Activated naive CD8-positive, alpha-beta T cell treated with anti-CD3 and anti-CD28 coated beads, Interleukin-2, amount 10 ng/mL, durations not matched to agents 7 days and 5 days (primary cell): ENCODE results near the gene FAAP100. TPM values are rescaled to one million over a fixed set of nuclear protein-coding genes. Genes with fewer than 3 reads are reported as not detected.

Experiments used
- ATAC-seq: fragments of 150-1000 bp; cut with Tn5 transposase; one replicate; pipeline ENCODE4 v1.10.0; 2021; ENCODE audit warnings: low read depth, moderate library complexity
- POLR2A ChIA-PET: fragments of 350-600 bp; sonication (Branson Sonifier 250); formaldehyde crosslinking; loops from one replicate; lab custom pipeline; 2021; ENCODE audit warnings: antibody characterized with exemption; lab: Charles Lee
- DNase-seq: peaks from one replicate; pipeline ENCODE4 v3.0.0; 2021
- H3K27ac Mint-ChIP-seq: one replicate; pipeline ENCODE4 v1.8.0; 2022; ENCODE audit warnings: mild to moderate bottlenecking, mixed read lengths
- H3K27me3 Mint-ChIP-seq: one replicate; pipeline ENCODE4 v1.8.0; 2022; ENCODE audit warnings: mild to moderate bottlenecking, moderate library complexity, mixed read lengths
- H3K36me3 Mint-ChIP-seq: one replicate; pipeline ENCODE4 v1.8.0; 2021; ENCODE audit warnings: mild to moderate bottlenecking, mixed read lengths
- H3K4me1 Mint-ChIP-seq: one replicate; pipeline ENCODE4 v1.8.0; 2021; ENCODE audit warnings: mixed read lengths
- H3K4me3 Mint-ChIP-seq: one replicate; pipeline ENCODE4 v1.8.0; 2022; ENCODE audit warnings: mild to moderate bottlenecking, moderate library complexity, mixed read lengths
- H3K9me3 Mint-ChIP-seq: one replicate; pipeline ENCODE4 v1.8.0; 2021; ENCODE audit warnings: mixed read lengths
- total RNA-seq, 2 experiments: library from RNA; stranded (reverse); gene quantifications; one replicate each; pipeline ENCODE4 v1.2.3, GENCODE V29; 2021

FAAP100 gene
- total RNA-seq, 2 experiments from 2014 or later: 40.7 to 43.1 TPM

GRCh38 chr17:81493198-81494038, 58.7 kb downstream of the FAAP100 start:
- peaks cover 2% of the 10 kb centered on the region for H3K36me3 Mint-ChIP-seq
- no peak overlapping the region for H3K4me3 Mint-ChIP-seq
- no peaks in the 10 kb centered on the region for H3K9me3 Mint-ChIP-seq
- no peak overlapping the region for H3K27ac Mint-ChIP-seq
- peaks cover 6% of the 10 kb centered on the region for H3K4me1 Mint-ChIP-seq
- POLR2A ChIA-PET: no interaction called here
- no peak for ATAC-seq
- peaks cover 32% of the 10 kb centered on the region for H3K27me3 Mint-ChIP-seq
- DNase-seq: no peak

GRCh38 chr17:81492706-81493105, 59.4 kb downstream of the FAAP100 start:
- Mint-ChIP-seq H3K36me3 (peaks cover 2% of the 10 kb centered on the region), H3K9me3 (no peaks in the 10 kb centered on the region)
- POLR2A ChIA-PET: no interaction called here

GRCh38 chr17:81492202-81492601, 60.0 kb downstream of the FAAP100 start:
- H3K27me3 Mint-ChIP-seq: peaks cover 24% of the 10 kb centered on the region
- peaks cover 6% of the 10 kb centered on the region for H3K4me1 Mint-ChIP-seq
- H3K4me3 Mint-ChIP-seq: no peak overlapping the region
- POLR2A ChIA-PET: no interaction called here
- H3K27ac Mint-ChIP-seq: no peak overlapping the region
- peaks cover 2% of the 10 kb centered on the region for H3K36me3 Mint-ChIP-seq
- DNase-seq (no peak), ATAC-seq (no peak)
- no peaks in the 10 kb centered on the region for H3K9me3 Mint-ChIP-seq

More at GRCh38 chr17:81492706-81493105, 59.4 kb downstream of the FAAP100 start:
- Mint-ChIP-seq H3K4me1 (peaks cover 6% of the 10 kb centered on the region), H3K27ac (no peak overlapping the region), H3K27me3 (peaks cover 26% of the 10 kb centered on the region), H3K4me3 (no peak overlapping the region)
- ATAC-seq: no peak
- no peak for DNase-seq

- DNase-seq: no peak
- Mint-ChIP-seq H3K27ac (no peak overlapping the region), H3K4me3 (no peak overlapping the region), H3K4me1 (peaks cover 6% of the 10 kb centered on the region), H3K27me3 (peaks cover 20% of the 10 kb centered on the region), H3K36me3 (peaks cover 2% of the 10 kb centered on the region), H3K9me3 (no peaks in the 10 kb centered on the region)
- POLR2A ChIA-PET: no interaction called here
- ATAC-seq: no peak
These were observed 60.4 kb downstream of the FAAP100 start for GRCh38 chr17:81491761-81492160.

- no peak for ATAC-seq
- no peaks in the 10 kb centered on the region for H3K9me3 Mint-ChIP-seq
- POLR2A ChIA-PET: no interaction called here
- DNase-seq: no peak
- no peak overlapping the region for H3K27ac Mint-ChIP-seq
- H3K4me3 Mint-ChIP-seq: no peak overlapping the region
- H3K36me3 Mint-ChIP-seq: peaks cover 2% of the 10 kb centered on the region
- peaks cover 23% of the 10 kb centered on the region for H3K27me3 Mint-ChIP-seq
- H3K4me1 Mint-ChIP-seq: peaks cover 7% of the 10 kb centered on the region
These were observed 61.0 kb downstream of the FAAP100 start for GRCh38 chr17:81491181-81491581.

- POLR2A ChIA-PET: interaction anchor here (1.1 to 2.3 kb wide), 3 partner anchors 18 to 78 kb away, joined by 3 to 11 read pairs (median 8); no protein-coding TSS in a partner anchor
- Mint-ChIP-seq H3K4me1 (peaks cover 10% of the 10 kb centered on the region), H3K27me3 (peaks cover 28% of the 10 kb centered on the region), H3K27ac (no peak overlapping the region), H3K4me3 (no peak overlapping the region), H3K9me3 (no peaks in the 10 kb centered on the region), H3K36me3 (peaks cover 2% of the 10 kb centered on the region)
- DNase-seq (no peak), ATAC-seq (no peak)
These were observed 61.9 kb downstream of the FAAP100 start for GRCh38 chr17:81489998-81490992.

Other genes starting within 250 kb of the FAAP100 start
- 1 to 10 TPM in 1 of 2 experiments, under 1 TPM in 1; 0.86 to 1.0 TPM for gene BAHCC1, start 156.9 kb downstream of the FAAP100 start, total RNA-seq
- gene ACTG1, start 39.6 kb downstream of the FAAP100 start, total RNA-seq: 1,000 to 10,000 TPM; 2,936 to 3,174 TPM
- gene FSCN2, start 24.0 kb downstream of the FAAP100 start, total RNA-seq: 1 to 10 TPM in 1 of 2 experiments, under 1 TPM in 1; 0.94 to 1.7 TPM
- 100 to 1,000 TPM in 1 of 2 experiments, 10 to 100 TPM in 1; 96.9 to 109 TPM for gene NPLOC4, start 84.8 kb upstream of the FAAP100 start, total RNA-seq
- under 1 TPM; 0.36 to 0.99 TPM for gene TSPAN10, start 84.8 kb upstream of the FAAP100 start, total RNA-seq
- gene PDE6G, start 104.2 kb upstream of the FAAP100 start, total RNA-seq: 10 to 100 TPM; 47.8 to 57.1 TPM
- gene OXLD1, start 114.3 kb upstream of the FAAP100 start, total RNA-seq: 10 to 100 TPM; 56.6 to 60.1 TPM
- gene CCDC137, start 114.4 kb upstream of the FAAP100 start, total RNA-seq: 10 to 100 TPM; 31.3 to 32.0 TPM
- gene ARL16, start 131.4 kb upstream of the FAAP100 start, total RNA-seq: 10 to 100 TPM; 17.7 to 19.0 TPM
- 100 to 1,000 TPM; 152 to 164 TPM for gene HGS, start 131.7 kb upstream of the FAAP100 start, total RNA-seq
- 10 to 100 TPM; 55.1 to 59.2 TPM for gene MRPL12, start 151.0 kb upstream of the FAAP100 start, total RNA-seq
- 10 to 100 TPM; 22.0 to 25.1 TPM for gene SLC25A10, start 159.9 kb upstream of the FAAP100 start, total RNA-seq